ENCODE results near the gene DNASE1. TPM values are rescaled to one million over a fixed set of nuclear protein-coding genes. Genes with fewer than 3 reads are reported as not detected.

Gene DNASE1
- total RNA-seq, 4 donors from 2014 or later: 2.8 to 16.3 (median 12.9) TPM

DNA sequence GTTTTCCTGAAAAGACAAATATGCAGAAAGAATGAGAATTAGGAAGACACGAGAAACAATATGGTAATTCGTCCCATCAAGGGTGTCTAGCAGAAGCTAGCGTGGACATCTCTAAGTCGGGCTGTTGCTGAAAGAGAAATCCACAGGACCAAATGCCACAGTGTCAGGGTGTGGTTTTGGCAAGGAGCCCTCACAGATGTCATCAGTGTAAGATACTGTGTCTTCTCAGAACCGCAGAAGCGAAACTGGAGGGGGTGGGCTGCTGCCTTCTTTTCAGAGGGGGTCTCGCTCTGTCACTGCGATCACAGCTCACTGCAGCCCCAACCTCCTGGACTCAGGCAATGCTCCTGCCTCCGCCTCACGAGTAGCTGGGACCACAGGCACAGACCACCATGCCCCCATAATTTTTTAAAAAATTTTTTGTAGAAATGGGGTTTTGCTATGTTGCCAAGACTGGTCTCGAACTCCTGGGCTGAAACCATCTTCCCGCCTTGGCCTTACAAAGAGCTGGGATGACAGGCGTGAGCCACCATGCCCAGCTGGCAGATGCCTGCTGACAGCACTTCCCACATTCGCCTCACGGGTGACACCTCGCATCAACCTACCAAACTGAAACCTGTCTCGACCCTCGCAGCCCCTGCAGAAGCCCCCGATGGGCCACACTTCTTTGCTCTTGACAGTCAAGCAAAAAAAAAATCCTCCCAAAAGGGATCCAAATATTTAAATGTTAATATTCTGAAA lies 36.7 kb downstream of the DNASE1 start:
- H3K27ac ChIP-seq (replicated peaks in 1 of 4): peak overlapping the region; percentile 54 to 75 (median 66)
- intact Hi-C loops (cut with DNase I): loop anchor here (2.0 kb wide), 1 partner anchor 190 kb away; the partner anchor contains the start of gene CREBBP
- TF ChIP-seq, protein P1, sequence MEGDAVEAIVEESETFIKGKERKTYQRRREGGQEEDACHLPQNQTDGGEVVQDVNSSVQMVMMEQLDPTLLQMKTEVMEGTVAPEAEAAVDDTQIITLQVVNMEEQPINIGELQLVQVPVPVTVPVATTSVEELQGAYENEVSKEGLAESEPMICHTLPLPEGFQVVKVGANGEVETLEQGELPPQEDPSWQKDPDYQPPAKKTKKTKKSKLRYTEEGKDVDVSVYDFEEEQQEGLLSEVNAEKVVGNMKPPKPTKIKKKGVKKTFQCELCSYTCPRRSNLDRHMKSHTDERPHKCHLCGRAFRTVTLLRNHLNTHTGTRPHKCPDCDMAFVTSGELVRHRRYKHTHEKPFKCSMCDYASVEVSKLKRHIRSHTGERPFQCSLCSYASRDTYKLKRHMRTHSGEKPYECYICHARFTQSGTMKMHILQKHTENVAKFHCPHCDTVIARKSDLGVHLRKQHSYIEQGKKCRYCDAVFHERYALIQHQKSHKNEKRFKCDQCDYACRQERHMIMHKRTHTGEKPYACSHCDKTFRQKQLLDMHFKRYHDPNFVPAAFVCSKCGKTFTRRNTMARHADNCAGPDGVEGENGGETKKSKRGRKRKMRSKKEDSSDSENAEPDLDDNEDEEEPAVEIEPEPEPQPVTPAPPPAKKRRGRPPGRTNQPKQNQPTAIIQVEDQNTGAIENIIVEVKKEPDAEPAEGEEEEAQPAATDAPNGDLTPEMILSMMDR (IDR thresholded peaks at IDR 0.05): peak in 1 of 3 experiments; percentile 21
- TF ChIP-seq EP300 (IDR thresholded peaks at IDR 0.05): no peak
- no peak for TF ChIP-seq POLR2A (IDR thresholded peaks at IDR 0.05; ENCODE audit: low read depth)
- WGBS: 77% methylated on average over 17 of the region's 19 CpGs
- H3K36me3 ChIP-seq: peaks cover 4 to 43% (median 25%) of the 10 kb centered on the region in 4 donors
- H3K4me3 ChIP-seq: peak overlapping the region; percentile 37 to 56 (median 42)
- H3K27me3 ChIP-seq: no peaks in the 10 kb centered on the region
- no peaks in the 10 kb centered on the region for H3K9me3 ChIP-seq
- peaks cover 6 to 20% (median 19%) of the 10 kb centered on the region in 4 donors for H3K4me1 ChIP-seq
- no peak for DNase-seq (ENCODE audit: extremely low spot score)

DNA sequence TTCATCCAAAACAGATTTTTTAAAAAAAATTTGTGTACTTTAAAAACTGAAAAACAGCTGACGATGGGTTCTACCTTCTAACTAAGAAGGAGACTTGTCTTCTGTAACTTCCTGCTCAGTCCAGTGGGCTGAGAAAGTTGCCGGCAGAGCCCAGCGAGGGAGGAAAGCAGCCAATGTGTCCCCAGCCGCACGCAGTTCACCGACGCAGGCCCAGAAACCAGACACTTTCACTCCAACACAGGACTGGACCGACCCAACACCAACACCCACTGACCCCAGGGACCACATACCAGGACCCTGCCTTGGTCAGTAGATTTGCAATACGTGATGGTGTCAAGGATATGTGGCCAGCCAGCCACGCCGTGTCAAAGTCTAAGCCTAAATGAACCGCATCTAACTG lies 37.3 kb downstream of the DNASE1 start:
- peak overlapping the region in 3 of 4 donors; percentile 3 to 22 (median 18) for H3K27ac ChIP-seq (replicated peaks in 1 of 4)
- intact Hi-C loops (cut with DNase I): loop anchor here (2.0 kb wide), 1 partner anchor 189 kb away; the partner anchor contains the start of gene CREBBP

DNA sequence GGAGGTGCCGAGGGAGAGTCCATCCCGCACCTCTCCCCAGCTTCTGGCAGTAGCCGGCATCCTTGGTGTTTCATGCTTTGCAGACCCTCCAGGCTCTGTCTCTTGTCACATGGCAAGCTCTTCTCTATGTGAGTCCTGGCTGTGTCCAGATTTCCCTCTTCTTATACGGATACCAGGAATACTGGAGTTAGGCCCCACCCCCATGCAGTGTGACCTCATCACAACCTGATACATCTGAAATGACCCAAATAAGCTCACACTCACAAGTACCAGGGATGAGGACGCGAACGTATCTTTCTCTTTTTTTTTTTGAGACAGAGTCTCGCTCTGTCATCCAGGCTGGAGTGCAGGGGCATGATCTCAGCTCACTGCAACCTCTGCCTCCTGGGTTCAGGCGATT lies 39.6 kb downstream of the DNASE1 start:
- 89% methylated on average over 9 of the region's 9 CpGs for WGBS
- Histone ChIP-seq H3K27me3 (no peaks in the 10 kb centered on the region), H3K27ac (replicated peaks in 1 of 4) (no peak overlapping the region), H3K4me3 (no peak overlapping the region), H3K4me1 (peaks cover 6 to 23% (median 19%) of the 10 kb centered on the region in 4 donors), H3K36me3 (peaks cover 0 to 14% (median 2%) of the 10 kb centered on the region in 4 donors), H3K9me3 (no peaks in the 10 kb centered on the region)
- TF ChIP-seq POLR2A (IDR thresholded peaks at IDR 0.05; ENCODE audit: low read depth) (no peak), EP300 (IDR thresholded peaks at IDR 0.05) (no peak)
- DNase-seq (ENCODE audit: extremely low spot score): no peak
- intact Hi-C loops (cut with DNase I): no loop called here

More for the DNA sequence above, 37.3 kb downstream of the DNASE1 start:
- H3K27me3 ChIP-seq: no peaks in the 10 kb centered on the region
- no peaks in the 10 kb centered on the region for H3K9me3 ChIP-seq
- H3K4me3 ChIP-seq: no peak overlapping the region
- H3K4me1 ChIP-seq: peaks cover 6 to 23% (median 19%) of the 10 kb centered on the region in 4 donors
- no peak for DNase-seq (ENCODE audit: extremely low spot score)
- TF ChIP-seq EP300 (IDR thresholded peaks at IDR 0.05): no peak
- TF ChIP-seq, protein P1 (IDR thresholded peaks at IDR 0.05): no peak
- no peak for TF ChIP-seq POLR2AphosphoS5 (IDR thresholded peaks at IDR 0.05)
- TF ChIP-seq POLR2A (IDR thresholded peaks at IDR 0.05; ENCODE audit: low read depth): no peak
- 77% methylated on average over 12 of the region's 12 CpGs for WGBS
- H3K36me3 ChIP-seq: peaks cover 0 to 37% (median 19%) of the 10 kb centered on the region in 4 donors

DNA sequence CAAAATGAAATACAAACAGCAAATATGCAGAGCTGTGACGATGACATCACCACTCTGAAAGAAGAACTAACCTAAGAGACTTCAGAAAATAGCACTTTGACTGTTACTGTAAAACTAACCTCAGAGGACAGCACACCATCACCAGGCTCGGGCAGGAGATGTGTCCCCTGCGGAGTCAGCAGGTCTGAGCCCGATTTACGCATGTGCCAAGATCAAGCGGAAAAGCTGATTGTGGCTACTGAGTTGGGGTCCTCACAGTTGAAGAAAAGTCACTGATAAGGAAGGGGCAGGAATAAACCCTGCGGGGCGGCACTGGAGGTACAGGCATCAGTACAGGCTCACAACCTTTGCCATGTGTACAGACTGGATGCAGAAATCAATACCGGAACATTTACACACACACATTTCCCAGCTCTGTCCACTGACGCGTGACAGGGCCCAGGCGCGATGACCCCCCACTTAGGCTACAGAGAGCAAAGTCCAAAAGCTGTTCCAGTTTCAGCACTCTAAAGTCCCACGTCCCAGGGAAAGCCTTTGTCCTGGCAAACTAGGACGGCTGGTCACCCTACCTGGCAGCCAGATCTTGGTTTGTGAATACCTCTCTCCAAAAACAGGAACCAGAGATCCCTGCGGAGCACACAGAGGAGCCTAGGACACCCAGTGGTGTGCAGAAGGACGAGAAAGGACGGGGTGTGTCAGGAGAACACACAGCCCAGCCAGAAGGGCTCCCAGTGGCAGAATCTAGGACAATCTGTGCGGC lies 41.3 kb downstream of the DNASE1 start:
- no peak overlapping the region for H3K27ac ChIP-seq (replicated peaks in 1 of 4)
- H3K4me3 ChIP-seq: no peak overlapping the region
- WGBS: 86% methylated on average over 19 of the region's 19 CpGs
- peaks cover 0 to 10% (median 2%) of the 10 kb centered on the region in 4 donors for H3K36me3 ChIP-seq
- no peak for DNase-seq (ENCODE audit: extremely low spot score)
- peaks cover 2 to 12% (median 7%) of the 10 kb centered on the region in 4 donors for H3K4me1 ChIP-seq
- TF ChIP-seq, protein P1 (IDR thresholded peaks at IDR 0.05): no peak
- TF ChIP-seq POLR2A (IDR thresholded peaks at IDR 0.05; ENCODE audit: low read depth) (no peak), POLR2AphosphoS5 (IDR thresholded peaks at IDR 0.05) (no peak), EP300 (IDR thresholded peaks at IDR 0.05) (no peak)
- intact Hi-C loops (cut with DNase I): no loop called here
- H3K27me3 ChIP-seq: no peaks in the 10 kb centered on the region
- no peaks in the 10 kb centered on the region for H3K9me3 ChIP-seq
